SU-DHL-6 (cell line): ENCODE measurements around the gene ZFHX2.
A peak's percentile ranks its signal among the peaks of the same experiment; 100 is the strongest.

Experiments used
- EZH2phosphoT487 ChIP-seq: fragments of 200-600 bp; sonication (generic), shearing (Covaris generic); conservative IDR thresholded peaks from 2 replicates; pipeline ENCODE4 v1.6.1; 2018; ENCODE audit warnings: mild to moderate bottlenecking, antibody characterized with exemption, low read length, moderate library complexity, mixed read lengths
- TF ChIP-seq, protein P1 (sequence below): fragments of 200-600 bp; sonication (generic); IDR thresholded peaks from one replicate; pipeline ENCODE4 v1.5.1; 2017; ENCODE audit warnings: antibody characterized with exemption, mild to moderate bottlenecking, low read length, moderate library complexity; ENCODE audit not compliant: insufficient read depth, poor library complexity, severe bottlenecking

GRCh38 chr14:23478109-23478759, 73.3 kb downstream of the ZFHX2 start:
- TF ChIP-seq EZH2phosphoT487: no peak
- TF ChIP-seq, protein P1, sequence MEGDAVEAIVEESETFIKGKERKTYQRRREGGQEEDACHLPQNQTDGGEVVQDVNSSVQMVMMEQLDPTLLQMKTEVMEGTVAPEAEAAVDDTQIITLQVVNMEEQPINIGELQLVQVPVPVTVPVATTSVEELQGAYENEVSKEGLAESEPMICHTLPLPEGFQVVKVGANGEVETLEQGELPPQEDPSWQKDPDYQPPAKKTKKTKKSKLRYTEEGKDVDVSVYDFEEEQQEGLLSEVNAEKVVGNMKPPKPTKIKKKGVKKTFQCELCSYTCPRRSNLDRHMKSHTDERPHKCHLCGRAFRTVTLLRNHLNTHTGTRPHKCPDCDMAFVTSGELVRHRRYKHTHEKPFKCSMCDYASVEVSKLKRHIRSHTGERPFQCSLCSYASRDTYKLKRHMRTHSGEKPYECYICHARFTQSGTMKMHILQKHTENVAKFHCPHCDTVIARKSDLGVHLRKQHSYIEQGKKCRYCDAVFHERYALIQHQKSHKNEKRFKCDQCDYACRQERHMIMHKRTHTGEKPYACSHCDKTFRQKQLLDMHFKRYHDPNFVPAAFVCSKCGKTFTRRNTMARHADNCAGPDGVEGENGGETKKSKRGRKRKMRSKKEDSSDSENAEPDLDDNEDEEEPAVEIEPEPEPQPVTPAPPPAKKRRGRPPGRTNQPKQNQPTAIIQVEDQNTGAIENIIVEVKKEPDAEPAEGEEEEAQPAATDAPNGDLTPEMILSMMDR: peak; percentile 63
